Uterus (tissue), 4 donors: Measurements from ENCODE around the gene NRDC. TPM values are rescaled to one million over a fixed set of nuclear protein-coding genes. Genes with fewer than 3 reads are reported as not detected.

Source experiments
- DNase-seq, 2 donors: peaks; one replicate each; pipeline ENCODE4 v3.0.0-alpha.2; 2019 to 2020
- H3K27ac ChIP-seq, 2 donors: fragments of 200-600 bp; sonication (generic); 1 replicate in 1 of 2; 2 replicates in 1 of 2; pipeline ENCODE4 v1.5.1; 2016 to 2018
- H3K27me3 ChIP-seq, 2 donors: fragments of 200-600 bp; sonication (generic); one replicate each; pipeline ENCODE4 v1.5.1; 2018 to 2019; ENCODE audit warnings: control low read depth in 1 of 2
- H3K36me3 ChIP-seq, 2 donors: fragments of 200-600 bp; sonication (generic); one replicate each; pipeline ENCODE4 v1.5.1; 2019; ENCODE audit warnings: control low read depth in 1 of 2
- H3K4me1 ChIP-seq, 2 donors: fragments of 200-600 bp; sonication (generic); one replicate each; pipeline ENCODE4 v1.5.1; 2018 to 2019; ENCODE audit warnings: control low read depth in 1 of 2
- H3K4me3 ChIP-seq, 2 donors: fragments of 200-600 bp; sonication (generic); 1 replicate in 1 of 2; 2 replicates in 1 of 2; pipeline ENCODE4 v1.5.1; 2018 to 2019; ENCODE audit warnings: mild to moderate bottlenecking in 1 of 2
- H3K9me3 ChIP-seq, 2 donors: fragments of 200-600 bp; sonication (generic); one replicate each; pipeline ENCODE4 v1.5.1; 2019; ENCODE audit warnings: control low read depth in 1 of 2
- POLR2A ChIP-seq, 2 donors: fragments of 450-650 bp; IDR thresholded peaks; one replicate each; pipeline ENCODE4 v1.6.1; 2016; ENCODE audit warnings: antibody characterized with exemption in 2 of 2, mild to moderate bottlenecking in 1 of 2, moderate library complexity in 1 of 2
- intact Hi-C: fragments of 100-400 bp; cut with DNase I; formaldehyde crosslinking; loops from one replicate; pipeline ENCODE4 v1.15.1; 2023; ENCODE audit warnings: low total_unique reads
- total RNA-seq, 4 donors: library from RNA; depleted of rRNA in 3 of 4; stranded (reverse); fragments of >200 nt in 3 of 4; gene quantifications; one replicate each; pipeline versions ENCODE4 v1.1.0 to v1.2.4, GENCODE V29; 2014 to 2023
- TF ChIP-seq, protein P1 (sequence below), 4 experiments: fragments of 200-600 bp in 2 of 4; fragments of 450-650 bp in 2 of 4; sonication (generic) in 2 of 4; IDR thresholded peaks; one replicate each; pipeline ENCODE4 v1.5.1; 2016 to 2019; ENCODE audit warnings: antibody characterized with exemption in 4 of 4, mild to moderate bottlenecking in 2 of 4, moderate library complexity in 1 of 4
- donor health status: DM: yes; HTN: yes; CAD: no.

The NRDC gene
- total RNA-seq, 4 donors from 2014 or later: 35.1 to 145 (median 75.6) TPM

DNA sequence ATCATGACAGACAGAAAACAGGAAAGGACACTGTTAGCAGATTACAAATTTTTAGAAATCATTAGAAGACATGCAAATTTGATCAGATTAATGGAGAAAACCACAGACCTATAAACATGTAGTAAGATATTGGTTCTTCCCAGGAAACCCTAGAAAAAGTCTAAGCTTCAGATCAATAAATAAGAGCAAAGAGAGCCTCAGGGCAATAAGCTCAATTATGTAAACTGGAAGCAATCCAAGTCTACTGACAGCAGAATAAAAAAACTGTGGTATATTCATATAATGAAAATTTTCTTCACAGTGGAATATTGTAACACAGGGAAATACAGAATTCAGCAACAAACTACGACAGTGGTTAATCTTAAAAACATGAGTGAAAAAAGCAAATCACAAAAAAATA lies 36.3 kb downstream of the NRDC start:
- Histone ChIP-seq H3K9me3 (no peaks in the 10 kb centered on the region), H3K27me3 (no peaks in the 10 kb centered on the region), H3K36me3 (no peaks in the 10 kb centered on the region), H3K4me3 (no peak overlapping the region), H3K27ac (no peak overlapping the region), H3K4me1 (peaks cover 0 to 3% of the 10 kb centered on the region in 2 donors)
- TF ChIP-seq POLR2A (IDR thresholded peaks at IDR 0.05): no peak
- TF ChIP-seq, protein P1, sequence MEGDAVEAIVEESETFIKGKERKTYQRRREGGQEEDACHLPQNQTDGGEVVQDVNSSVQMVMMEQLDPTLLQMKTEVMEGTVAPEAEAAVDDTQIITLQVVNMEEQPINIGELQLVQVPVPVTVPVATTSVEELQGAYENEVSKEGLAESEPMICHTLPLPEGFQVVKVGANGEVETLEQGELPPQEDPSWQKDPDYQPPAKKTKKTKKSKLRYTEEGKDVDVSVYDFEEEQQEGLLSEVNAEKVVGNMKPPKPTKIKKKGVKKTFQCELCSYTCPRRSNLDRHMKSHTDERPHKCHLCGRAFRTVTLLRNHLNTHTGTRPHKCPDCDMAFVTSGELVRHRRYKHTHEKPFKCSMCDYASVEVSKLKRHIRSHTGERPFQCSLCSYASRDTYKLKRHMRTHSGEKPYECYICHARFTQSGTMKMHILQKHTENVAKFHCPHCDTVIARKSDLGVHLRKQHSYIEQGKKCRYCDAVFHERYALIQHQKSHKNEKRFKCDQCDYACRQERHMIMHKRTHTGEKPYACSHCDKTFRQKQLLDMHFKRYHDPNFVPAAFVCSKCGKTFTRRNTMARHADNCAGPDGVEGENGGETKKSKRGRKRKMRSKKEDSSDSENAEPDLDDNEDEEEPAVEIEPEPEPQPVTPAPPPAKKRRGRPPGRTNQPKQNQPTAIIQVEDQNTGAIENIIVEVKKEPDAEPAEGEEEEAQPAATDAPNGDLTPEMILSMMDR (IDR thresholded peaks at IDR 0.05): no peak
- intact Hi-C loops: no loop called here
- DNase-seq: no peak

DNA sequence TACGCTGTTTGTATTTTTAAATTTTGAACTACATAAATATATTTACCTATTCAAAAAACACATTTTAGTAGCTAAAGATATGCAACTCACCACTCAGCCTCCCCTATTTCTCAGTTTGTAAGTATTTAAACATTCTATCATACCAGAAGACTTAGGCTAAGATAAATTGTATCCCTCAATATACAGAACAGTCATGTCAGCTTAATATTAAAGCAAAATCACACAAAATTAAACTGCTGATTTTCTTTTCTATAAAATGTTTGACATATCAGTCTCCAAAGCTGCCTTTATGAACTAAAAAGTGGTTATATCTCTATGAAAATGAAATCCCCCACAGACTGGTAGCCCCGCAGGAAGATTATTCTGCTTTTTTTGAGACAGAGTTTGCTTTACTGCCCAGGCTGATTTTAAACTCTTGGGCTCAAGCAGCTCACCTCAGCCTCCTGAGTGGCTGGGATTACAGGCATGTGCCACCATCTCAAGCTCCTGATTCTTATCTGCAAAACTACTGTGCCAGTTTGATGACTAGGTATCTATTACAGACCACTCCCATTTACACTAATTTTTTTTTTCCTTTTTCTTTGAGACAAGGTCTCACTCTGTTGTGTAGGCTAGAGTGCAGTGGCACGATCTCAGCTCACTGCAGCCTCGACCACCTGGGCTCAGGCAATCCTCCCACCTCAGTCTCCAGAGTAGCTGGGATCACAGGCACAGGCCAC lies 37.6 kb downstream of the NRDC start:
- peaks cover 0 to 3% of the 10 kb centered on the region in 2 donors for H3K4me1 ChIP-seq
- H3K4me3 ChIP-seq: no peak overlapping the region
- intact Hi-C loops: no loop called here
- H3K27me3 ChIP-seq: no peaks in the 10 kb centered on the region
- TF ChIP-seq POLR2A (IDR thresholded peaks at IDR 0.05): no peak
- TF ChIP-seq, protein P1 (IDR thresholded peaks at IDR 0.05): no peak
- no peaks in the 10 kb centered on the region for H3K9me3 ChIP-seq
- H3K27ac ChIP-seq: no peak overlapping the region
- H3K36me3 ChIP-seq: no peaks in the 10 kb centered on the region
- DNase-seq: no peak

DNA sequence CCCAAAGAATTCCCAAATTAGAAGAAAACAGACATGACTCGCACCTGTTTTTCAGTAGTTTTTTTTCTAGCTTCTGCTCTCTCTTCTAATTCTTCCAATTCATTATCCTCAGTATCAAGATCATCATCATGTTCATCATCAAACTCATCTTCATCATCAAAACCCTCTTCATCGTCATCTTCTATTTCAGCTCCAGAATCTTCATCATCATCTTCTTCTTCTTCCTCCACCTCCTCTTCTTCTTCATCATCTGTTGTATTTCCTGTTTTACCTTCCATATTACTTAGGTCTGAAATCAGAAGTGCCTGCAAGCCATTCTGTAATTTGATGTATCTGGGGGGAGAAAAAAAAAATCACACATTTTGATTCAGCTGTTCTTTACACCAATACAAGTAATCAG lies 38.3 kb downstream of the NRDC start:
- Histone ChIP-seq H3K27me3 (no peaks in the 10 kb centered on the region), H3K27ac (no peak overlapping the region), H3K4me3 (no peak overlapping the region), H3K36me3 (no peaks in the 10 kb centered on the region), H3K4me1 (peaks cover 0 to 3% of the 10 kb centered on the region in 2 donors), H3K9me3 (no peaks in the 10 kb centered on the region)
- TF ChIP-seq, protein P1 (IDR thresholded peaks at IDR 0.05): no peak
- no peak for TF ChIP-seq POLR2A (IDR thresholded peaks at IDR 0.05)
- intact Hi-C loops: no loop called here
- DNase-seq: no peak

DNA sequence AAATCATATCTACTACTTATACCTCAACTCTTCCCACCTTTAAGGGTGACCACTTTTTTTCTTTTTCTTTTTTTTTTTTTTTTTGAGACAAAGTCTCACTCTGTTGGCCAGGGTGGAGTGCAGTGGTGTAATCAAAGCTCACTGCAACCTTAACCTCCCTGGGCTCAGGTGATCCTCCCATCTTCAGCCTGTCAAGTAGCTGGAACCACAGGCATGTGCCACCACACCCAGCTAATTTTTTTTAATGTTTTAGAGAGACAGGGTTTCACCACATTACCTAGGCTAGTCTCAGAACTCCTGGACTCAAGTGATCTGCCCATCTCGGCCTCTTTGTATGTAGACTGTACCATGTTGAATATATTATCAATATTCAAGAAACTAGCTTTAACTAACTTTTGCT lies 39.4 kb downstream of the NRDC start:
- H3K36me3 ChIP-seq: no peaks in the 10 kb centered on the region
- DNase-seq: no peak
- TF ChIP-seq, protein P1 (IDR thresholded peaks at IDR 0.05): no peak
- TF ChIP-seq POLR2A (IDR thresholded peaks at IDR 0.05): no peak
- no peaks in the 10 kb centered on the region for H3K9me3 ChIP-seq
- H3K27me3 ChIP-seq: no peaks in the 10 kb centered on the region
- peaks cover 0 to 3% of the 10 kb centered on the region in 2 donors for H3K4me1 ChIP-seq
- intact Hi-C loops: no loop called here
- H3K4me3 ChIP-seq: no peak overlapping the region
- H3K27ac ChIP-seq: no peak overlapping the region

DNA sequence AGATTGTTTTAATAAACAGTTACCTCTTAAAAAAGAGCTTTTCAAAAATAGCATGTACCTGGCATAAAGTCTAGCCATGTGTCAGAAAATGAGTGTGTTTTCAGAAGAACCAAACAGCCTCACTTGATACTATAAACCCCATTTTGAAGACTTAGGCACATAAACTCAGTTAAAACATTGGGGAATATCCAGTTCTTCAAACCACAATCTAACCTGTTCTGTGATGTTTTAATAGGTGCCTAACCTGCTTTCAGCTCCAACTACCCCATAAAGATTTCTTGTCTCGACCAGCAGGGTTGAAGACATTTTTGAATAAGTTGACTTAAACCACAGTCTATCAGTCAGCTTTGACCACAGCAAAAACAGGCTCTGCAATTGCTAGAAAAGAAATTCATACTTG lies 41.3 kb downstream of the NRDC start:
- Histone ChIP-seq H3K27ac (no peak overlapping the region), H3K9me3 (no peaks in the 10 kb centered on the region), H3K4me3 (no peak overlapping the region), H3K36me3 (no peaks in the 10 kb centered on the region), H3K27me3 (no peaks in the 10 kb centered on the region), H3K4me1 (no peaks in the 10 kb centered on the region)
- TF ChIP-seq POLR2A (IDR thresholded peaks at IDR 0.05): no peak
- TF ChIP-seq, protein P1 (IDR thresholded peaks at IDR 0.05): no peak
- DNase-seq: no peak
- intact Hi-C loops: no loop called here
